Measurements from ENCODE around the gene ABR. TPM values are rescaled to one million over a fixed set of nuclear protein-coding genes. Genes with fewer than 3 reads are reported as not detected.

The ABR gene
- polyA plus RNA-seq, 2 of the 4 experiments (the other 2 are of a cell fraction) = 70.9 to 73.8 TPM

- Histone ChIP-seq H3K4me3 (no peak overlapping the region), H3K27ac (no peak overlapping the region), H3K9me3 (no peaks in the 10 kb centered on the region), H3K4me1 (no peaks in the 10 kb centered on the region), H3K4me2 (no peak overlapping the region)
- ATAC-seq = no peak
- POLR2A ChIA-PET = no interaction called here
- FAIRE-seq = no peak
- CTCF ChIA-PET = interaction anchor here (0.6 to 4.1 kb wide), 3 partner anchors 10 to 570 kb away, joined by 3 to 23 read pairs (median 16); no protein-coding TSS in a partner anchor
- no peak for DNase-seq (ENCODE audit: low read depth in 1 of 2, low spot score in 1 of 2)
- TF ChIP-seq E2F6 (IDR thresholded peaks at IDR 0.05; ENCODE audit: borderline replicate concordance, low read depth) (no peak), CBX8 (IDR thresholded peaks at IDR 0.05) (no peak), HES2 (IDR thresholded peaks at IDR 0.05) (no peak), ZFP36 (IDR thresholded peaks at IDR 0.05; ENCODE audit: borderline replicate concordance, partially characterized antibody) (no peak), EHF (CRISPR knock-in tag; IDR thresholded peaks at IDR 0.05) (no peak), FOSL2 (IDR thresholded peaks at IDR 0.05) (no peak), FOSL2 (CRISPR knock-in tag; IDR thresholded peaks at IDR 0.05) (no peak), CBX2 (IDR thresholded peaks at IDR 0.05; ENCODE audit: borderline replicate concordance, low read depth) (no peak), HDAC2 (IDR thresholded peaks at IDR 0.05) (no peak), NR3C1 (IDR thresholded peaks at IDR 0.05) (no peak), RNF2 (IDR thresholded peaks at IDR 0.05; ENCODE audit: borderline replicate concordance, low read depth) (no peak), HEYL (CRISPR knock-in tag; IDR thresholded peaks at IDR 0.05) (no peak), TP53 (CRISPR knock-in tag; IDR thresholded peaks at IDR 0.05) (no peak), CEBPB (IDR thresholded peaks at IDR 0.05) (no peak), RFX5 (IDR thresholded peaks at IDR 0.05) (no peak), RCOR1 (IDR thresholded peaks at IDR 0.05; ENCODE audit: low read depth, low read length) (no peak), EP300 (IDR thresholded peaks at IDR 0.05) (no peak), PBX3 (IDR thresholded peaks at IDR 0.05) (no peak)
- WGBS (ENCODE audit: missing lambda C conversion rate) = 78% methylated on average over 15 of the region's 19 CpGs
Observed at GRCh38 chr17:1009229-1010085, 170.3 kb downstream of the ABR start.

- H3K4me3 ChIP-seq = no peak overlapping the region
- no peak overlapping the region for H3K27ac ChIP-seq
- POLR2A ChIA-PET = no interaction called here
- CTCF ChIA-PET = interaction anchor here (0.9 to 2.3 kb wide), 6 partner anchors 9 to 179 kb away, joined by 3 to 18 read pairs (median 6); partner anchors contain the start of gene TIMM22
- no peak for TF ChIP-seq CEBPB (IDR thresholded peaks at IDR 0.05)
- TF ChIP-seq NFE2L2 (conservative IDR thresholded peaks at IDR 0.05; ENCODE audit: low read length) = no peak
- no peak for TF ChIP-seq HOXA7 (CRISPR knock-in tag; IDR thresholded peaks at IDR 0.05)
- no peak for TF ChIP-seq MAX (IDR thresholded peaks at IDR 0.05)
- TF ChIP-seq HES2 (IDR thresholded peaks at IDR 0.05) = no peak
- TF ChIP-seq TP53 (CRISPR knock-in tag; IDR thresholded peaks at IDR 0.05) = no peak
- H3K4me1 ChIP-seq = no peaks in the 10 kb centered on the region
- WGBS (ENCODE audit: missing lambda C conversion rate) = 95% methylated on average over 21 of the region's 21 CpGs
- H3K4me2 ChIP-seq = no peak overlapping the region
- no peak for ATAC-seq
- H3K9me3 ChIP-seq = no peaks in the 10 kb centered on the region
- DNase-seq (ENCODE audit: low read depth in 1 of 2, low spot score in 1 of 2) = no peak
- FAIRE-seq = no peak
Observed at GRCh38 chr17:1008008-1008761, 171.6 kb downstream of the ABR start.
